CD4-positive, alpha-beta T cell treated with Interleukin-10 for 1 hour (primary cell): ENCODE data around the gene TCF7L2.

Experiments used
- DNase-seq: peaks from one replicate; pipeline ENCODE4 v3.0.0-alpha.2; 2020

The TCF7L2 gene

DNA sequence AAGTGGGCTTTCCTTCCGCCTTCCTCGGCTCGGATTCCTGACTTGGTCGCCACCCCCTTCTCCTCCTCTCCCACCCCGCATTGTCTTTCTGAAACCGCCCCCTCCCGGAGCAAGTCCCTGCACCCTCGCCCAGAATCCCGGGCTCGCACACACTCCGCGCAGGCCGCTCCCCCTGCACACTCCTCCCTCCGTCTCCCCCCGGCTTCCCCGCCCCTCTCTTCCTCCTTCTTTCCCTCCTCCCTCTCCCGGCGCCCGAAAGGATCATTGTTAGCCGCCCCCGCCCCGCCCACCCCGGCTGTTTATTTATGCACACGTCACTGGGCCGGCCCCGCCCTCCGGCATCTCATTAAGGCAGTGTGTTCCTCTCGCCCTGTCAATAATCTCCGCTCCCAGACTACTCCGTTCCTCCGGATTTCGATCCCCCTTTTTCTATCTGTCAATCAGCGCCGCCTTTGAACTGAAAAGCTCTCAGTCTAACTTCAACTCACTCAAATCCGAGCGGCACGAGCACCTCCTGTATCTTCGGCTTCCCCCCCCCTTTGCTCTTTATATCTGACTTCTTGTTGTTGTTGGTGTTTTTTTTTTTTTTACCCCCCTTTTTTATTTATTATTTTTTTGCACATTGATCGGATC, at the start of gene TCF7L2:
TCF7L2 (plus strand) TSS at position 373 of the 633 bp plus-strand sequence. CDS start 510 bp downstream, outside the sequence.
- DNase-seq, result peak; percentile 72

DNA sequence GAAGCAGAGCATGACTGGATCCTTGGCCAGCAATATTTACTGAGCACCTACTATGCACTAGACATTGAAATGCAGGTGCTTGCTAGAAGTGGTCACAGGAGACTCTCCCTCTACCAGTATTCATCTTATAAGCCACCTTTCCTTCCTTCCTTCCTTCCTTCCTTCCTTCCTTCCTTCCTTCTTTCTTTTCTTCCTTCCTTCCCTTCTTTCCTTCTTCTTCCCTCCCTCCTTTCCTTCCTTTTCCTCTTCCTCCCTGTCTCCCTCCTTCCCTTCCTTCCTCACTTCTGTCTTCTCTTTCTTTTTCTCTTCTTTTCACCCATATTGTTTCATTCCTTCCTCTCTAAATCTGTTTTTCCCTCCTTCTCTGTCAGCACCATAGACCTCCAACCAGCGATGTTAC, 47.3 kb upstream of the TCF7L2 start:
- no peak for DNase-seq

DNA sequence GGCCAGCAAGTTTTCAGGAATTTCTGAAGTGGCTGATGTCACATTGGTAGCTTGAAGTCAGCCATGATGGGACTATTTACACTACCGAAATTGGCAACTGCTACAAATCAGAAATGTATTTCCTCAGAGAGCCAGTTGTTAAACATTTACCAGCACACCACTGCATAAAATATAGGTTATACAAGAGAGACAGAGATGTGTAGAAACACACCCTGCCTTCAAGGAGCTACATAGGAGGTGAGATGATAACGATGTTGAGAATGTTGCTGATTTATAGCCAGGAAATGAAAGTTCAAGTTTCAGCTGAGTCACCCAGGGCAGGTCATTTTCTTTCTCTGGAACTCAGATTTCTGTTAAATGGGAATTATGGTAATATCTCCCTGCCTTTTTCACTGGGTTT, 46.0 kb upstream of the TCF7L2 start:
- no peak for DNase-seq

DNA sequence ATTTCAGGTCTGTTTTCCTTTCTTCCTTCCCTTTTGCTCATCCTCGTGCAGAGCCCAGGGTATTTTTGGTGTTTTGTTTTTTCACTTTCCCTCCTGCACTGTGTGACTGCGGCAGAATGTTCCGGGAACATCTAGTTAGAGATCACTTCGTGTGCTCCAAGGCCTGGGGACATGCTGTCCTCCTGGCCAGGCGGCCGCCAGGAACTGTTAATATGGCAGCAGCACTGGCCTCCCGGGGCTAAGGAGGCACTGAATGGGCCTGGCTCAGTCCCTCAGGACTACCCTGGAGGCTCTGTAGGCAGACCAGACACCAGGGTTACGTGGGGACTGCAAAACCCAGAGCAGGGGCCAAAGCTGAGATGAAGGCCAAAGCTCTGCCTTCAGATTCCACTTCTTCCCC, 43.1 kb upstream of the TCF7L2 start:
- no peak for DNase-seq

DNA sequence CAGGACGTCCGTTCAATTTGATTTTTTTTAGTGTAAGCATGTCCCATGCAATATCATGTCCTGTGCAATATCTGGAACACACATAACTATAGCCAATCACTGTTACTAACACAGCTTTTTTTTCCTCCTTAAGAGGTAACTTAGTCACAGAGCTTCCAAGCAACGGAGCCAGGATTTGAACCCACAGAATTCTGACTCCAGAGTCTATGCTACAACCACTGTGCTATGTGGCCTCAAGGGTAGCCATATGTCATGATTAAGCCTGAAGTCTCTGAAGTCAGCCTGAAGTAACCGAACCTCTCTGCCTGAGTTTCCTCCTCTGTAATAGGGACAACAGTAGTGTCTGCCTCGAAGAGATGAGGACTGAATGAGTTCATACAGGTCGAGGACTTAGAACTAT, 42.2 kb upstream of the TCF7L2 start:
- no peak for DNase-seq

DNA sequence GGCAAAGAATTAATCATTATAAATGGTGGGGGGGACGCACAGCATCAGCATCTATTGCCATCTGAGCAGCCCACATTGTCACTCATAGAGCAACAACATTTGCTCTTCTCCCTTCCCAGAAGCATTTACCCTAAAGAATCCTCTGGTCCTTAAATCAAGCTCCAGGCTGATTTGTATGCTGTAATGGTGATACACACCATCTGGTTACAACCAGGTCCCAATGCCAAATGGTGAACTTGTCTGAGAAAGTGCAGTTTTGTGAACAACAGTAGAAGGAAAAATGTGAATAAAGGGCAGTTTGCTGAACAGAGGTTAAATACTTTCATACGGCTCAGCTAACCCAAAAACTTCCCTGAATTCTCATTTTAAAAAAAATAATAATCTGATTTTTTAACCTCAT, 38.8 kb upstream of the TCF7L2 start:
- no peak for DNase-seq

DNA sequence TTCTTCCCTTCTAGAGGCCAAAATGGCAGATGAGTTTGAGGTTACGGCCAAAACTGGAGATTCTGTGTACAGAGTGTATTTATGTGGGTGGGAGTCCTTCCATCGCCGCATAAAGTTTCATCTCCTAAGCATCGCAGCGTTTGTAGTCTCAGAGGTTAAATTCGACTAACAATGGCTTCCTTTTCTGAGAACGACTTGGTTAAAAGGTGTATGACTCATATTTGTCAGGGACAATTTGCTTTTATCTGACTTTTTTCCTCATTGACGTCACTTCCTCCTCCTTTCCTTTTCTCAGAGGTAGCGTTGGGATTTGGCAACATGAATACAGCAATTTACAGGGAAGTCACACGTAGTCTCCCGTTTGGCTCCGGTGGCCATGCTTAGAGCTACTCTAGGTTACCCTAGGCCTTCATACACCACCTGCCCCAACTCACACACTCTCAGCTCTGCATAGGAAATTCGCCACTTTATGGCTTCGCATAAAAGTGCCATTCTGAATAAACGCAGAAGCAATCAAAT, 37.6 kb upstream of the TCF7L2 start:
- DNase-seq, result no peak

DNA sequence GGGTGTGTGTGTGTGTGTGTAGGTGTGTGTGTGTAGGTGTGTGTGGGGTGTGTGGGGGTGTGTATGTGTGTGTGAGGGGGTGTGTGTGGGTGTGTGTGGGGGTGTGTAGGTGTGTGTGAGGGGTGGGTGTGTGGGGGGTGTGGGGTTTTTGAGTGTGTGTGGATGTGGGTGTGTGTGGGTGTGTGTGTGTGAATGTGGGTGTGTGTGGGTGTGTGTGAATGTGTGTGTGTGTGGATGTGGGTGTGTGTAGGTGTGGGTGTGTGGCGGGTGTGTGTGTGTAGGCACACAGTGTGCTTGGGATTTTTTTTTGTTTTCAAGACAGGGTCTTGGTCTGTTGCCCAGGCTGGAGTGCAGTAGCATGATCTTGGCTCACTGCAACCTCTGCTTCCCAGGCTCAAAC, 36.8 kb upstream of the TCF7L2 start:
- no peak for DNase-seq

DNA sequence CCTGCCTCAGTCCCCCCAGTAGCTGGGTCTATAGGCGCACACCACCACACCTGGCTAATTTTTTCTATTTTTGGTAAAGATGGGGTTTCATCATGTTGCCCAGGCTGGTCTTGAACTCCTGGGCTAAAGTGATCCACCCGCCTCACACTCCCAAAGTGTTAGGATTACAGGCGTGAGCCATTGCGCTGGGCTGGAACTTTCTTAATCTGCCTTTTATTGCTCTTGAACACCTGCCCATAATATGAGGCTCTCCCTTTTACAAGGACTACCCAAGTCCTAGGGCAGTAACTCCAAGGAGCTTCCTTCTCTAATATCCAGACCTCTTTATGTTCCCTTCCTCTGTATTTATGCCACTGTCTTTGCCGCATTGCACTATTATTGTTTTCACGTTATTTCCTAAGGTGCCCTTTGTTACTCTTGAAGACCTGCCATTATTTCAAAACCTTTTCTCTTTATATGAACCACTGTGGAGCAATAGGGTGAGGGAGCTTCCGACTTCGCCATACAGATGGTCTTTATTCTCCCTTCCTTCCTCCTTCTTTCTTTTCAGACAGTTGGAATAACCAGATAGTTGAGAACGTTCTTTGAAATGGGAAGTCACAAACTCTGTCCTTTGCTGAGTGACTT, 36.3 kb upstream of the TCF7L2 start:
- DNase-seq, result no peak

DNA sequence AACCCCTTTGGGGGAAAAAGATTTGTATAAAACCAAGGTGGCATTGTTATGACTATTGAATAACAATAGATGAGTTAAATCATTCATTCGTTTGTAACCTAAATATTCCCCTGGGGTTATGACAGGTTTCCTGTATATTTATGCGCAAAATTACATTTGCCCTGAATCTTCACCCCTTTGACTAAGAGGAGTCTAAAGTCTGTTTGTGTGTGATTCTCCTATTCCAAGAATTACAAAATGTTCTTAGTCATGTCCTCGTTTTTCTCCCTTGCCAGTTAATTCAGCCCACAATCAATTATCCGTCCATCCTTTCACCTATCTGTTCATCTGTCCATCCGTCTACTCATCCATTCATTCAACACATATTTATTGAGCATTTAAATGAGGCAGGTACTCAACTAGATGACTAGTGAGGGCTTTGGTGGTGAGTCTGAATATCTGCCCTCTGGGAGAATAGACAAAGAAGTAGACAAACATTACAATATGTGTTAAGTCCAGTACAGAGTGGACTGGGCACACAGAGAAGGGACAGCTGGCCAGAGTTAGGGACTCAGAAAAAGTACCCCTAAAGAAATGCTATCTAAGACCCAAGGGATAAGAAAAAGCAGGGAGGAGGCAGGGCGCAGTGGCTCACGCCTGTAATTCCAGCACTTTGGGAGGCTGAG, 35.6 kb upstream of the TCF7L2 start:
- DNase-seq, result no peak

DNA sequence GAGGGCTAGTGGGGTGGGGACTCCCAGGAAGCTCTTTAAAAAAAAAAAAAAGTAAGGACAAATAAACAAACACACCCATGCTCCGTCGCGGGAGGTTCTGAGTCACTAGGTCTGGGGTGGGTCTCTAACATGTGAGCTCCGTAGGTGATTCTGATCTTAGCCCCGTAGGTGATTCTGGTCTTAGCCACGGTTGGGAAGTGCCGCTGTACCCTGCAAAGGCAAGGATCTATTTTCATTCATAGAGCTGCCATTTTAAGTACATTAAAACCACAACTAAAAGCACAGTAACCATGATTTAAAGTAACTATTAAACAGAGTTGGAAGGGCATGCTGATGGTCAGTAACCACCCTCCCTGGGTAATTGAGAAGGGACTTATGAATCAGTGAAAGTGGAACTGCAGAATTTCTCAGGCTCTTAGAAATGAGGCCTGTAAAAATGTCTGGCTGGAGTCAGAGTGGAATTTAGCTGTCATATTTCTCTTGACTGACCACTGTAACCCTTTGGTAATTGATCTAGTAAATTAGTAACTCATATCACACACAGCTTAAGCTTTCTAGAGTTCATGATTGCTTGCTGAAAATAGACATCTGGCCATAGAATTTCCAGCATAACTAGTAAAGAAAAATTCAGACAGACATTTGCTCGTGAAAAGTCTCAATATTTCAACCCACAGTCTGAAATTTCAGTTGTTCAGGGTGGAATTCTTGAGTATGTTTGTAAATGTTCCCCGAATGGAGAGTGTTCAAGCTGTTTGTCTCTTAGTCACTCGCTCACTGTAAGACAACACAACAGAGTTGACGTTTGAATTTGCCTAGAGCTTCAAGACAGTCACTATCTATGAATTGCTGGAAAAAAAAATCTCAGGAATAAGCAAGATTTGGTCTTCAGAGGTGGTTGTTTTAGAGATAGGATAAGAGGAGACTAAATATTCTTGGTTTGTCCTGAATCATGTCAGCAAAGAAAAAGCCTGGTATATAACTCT, 34.2 kb upstream of the TCF7L2 start:
- no peak for DNase-seq

DNA sequence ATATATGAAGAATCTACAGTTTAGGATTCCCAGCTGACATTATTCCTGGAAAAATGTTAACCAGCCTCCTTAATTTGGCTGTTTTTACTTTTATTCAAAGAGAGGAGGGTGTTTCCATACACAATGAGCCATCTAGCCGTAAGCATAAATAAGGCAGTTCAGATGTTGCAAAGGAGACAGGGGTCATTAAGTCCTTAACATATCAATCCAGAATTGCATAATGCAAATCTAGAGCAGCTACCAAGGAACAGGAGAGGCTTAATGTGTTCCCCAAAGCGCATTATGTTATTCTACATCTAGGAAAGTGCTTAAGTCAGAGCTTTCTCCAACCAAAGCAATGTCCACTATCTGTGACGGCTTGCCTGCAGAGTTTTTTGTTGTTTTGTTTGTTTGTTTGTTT, 32.4 kb upstream of the TCF7L2 start:
- no peak for DNase-seq

DNA sequence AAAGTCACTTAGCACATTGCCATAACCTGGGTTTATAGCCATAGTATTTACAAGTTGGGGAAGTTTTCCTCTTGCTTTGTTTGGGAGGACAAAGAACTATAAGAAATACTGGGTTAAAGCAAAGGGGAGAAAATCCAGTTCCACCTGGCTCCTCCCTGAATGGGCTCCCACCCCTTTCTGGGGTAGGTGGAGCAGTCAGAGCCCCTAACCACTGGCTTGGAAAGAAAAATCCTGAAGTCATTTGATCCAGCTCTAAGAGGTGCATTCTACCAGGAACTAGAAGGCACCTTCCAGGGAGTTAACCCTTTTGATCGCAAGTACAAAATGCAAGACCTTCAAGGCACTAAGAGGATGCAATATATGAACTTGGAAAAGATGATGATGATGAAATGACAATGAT, 31.3 kb upstream of the TCF7L2 start:
- no peak for DNase-seq

DNA sequence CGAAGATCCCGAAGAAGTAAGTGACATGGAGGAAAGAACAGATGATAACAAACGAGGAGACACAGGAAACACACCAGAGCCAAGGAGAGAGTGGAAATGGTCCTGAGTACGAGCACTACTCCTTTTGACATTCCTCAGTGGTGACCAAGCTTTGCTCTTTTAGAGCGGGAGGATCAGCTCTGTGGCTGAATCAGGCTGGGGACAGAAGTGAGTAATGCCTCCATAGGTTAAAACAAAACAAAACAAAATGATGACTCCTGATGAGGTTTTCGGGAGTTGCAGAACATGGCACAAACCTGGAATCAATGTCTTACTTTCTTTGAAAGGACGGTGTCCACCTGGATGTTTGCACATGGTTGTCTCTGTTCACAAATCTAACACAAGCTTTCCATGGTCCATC, 30.3 kb upstream of the TCF7L2 start:
- DNase-seq, result no peak

DNA sequence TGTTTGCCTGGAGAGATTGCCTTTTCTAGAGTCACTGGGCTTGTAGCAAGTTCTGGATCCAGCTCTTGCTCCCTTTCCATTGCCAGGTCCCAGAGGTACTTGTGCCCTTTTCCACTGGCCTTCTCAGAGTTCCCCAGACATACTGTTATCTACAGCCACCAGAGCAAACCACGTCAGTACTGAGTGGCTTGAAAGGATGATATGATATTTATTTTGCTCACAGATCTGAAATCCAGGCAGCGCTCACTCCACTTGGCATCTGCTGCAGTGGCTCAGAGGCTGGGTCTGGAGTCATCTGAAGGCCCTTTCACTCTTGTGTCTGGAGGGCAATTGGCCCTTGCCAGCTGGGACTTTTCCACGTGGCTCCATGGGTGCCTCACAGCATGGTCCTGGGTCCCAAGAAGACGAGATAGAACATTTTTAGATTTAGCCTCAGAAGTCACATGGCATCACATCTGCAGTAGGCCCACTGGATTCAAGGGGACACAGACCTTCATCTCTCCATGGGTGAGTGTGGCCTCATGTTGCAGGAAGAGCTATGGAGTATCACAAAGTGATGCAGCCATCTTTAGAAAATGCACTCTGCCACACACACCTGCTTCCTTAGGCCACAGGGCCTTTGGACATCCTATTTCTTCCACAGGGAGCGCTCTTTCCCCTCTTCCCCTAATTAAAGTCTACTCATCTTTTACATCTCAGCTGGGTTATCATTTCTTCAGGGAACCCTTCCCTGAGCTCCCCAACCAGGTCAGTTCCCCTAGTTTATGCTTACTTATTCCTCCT, 22.9 kb upstream of the TCF7L2 start:
- no peak for DNase-seq

DNA sequence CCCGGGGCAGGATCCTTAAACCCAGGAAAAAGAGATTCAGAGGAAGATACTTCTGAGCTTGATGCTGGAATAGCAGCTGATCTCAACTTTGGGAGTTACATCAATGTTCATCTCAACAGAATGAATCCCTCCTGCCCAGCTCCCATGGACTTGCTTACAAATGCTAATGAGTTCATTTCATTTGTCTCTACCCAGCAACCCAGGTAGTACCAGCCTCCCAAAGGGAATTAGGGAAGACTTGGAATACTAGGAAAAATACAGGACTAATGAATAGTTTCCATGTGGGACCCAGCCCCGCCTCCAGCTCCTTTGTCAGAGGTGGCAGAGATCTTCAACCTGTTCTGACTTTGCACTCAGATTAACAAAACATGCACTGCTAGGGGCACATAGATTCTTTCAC, 22.1 kb upstream of the TCF7L2 start:
- DNase-seq, result no peak

DNA sequence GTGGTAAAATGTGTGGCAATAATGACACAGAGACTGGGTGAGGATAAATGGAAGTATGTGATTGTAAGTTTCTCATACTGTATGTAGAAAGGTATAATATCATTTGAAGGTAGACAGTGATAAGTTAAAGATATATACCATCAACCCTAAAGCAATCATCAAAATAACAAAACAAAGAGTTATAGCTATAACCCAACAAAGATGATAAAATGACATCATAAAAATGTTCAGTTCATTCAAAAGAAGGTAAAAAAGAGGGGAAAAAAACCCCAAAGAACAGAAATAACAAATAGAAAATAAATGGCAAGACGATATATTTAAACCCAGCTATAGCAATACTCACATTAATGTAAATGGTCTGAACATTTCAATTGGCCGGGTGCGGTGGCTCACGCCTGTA, 17.4 kb upstream of the TCF7L2 start:
- no peak for DNase-seq

DNA sequence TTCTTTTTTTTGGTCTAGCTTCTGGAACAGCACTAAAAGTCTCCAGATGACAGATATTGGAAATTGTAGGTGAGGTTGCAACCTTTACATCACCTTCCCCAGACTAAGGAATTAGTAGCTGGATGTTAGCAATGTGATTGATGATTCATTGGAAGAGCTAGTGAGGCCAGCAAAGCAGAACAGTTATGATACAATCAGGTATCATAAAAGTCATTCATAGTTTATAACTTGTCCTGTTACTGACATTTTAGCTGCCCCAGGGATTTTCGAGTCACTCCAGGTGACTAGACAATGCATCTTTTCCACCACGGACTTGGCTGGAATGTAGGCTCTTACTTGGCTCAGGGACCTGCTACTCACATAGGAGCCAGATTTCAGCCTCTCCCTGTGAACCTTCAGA, 15.9 kb upstream of the TCF7L2 start:
- DNase-seq, result no peak

DNA sequence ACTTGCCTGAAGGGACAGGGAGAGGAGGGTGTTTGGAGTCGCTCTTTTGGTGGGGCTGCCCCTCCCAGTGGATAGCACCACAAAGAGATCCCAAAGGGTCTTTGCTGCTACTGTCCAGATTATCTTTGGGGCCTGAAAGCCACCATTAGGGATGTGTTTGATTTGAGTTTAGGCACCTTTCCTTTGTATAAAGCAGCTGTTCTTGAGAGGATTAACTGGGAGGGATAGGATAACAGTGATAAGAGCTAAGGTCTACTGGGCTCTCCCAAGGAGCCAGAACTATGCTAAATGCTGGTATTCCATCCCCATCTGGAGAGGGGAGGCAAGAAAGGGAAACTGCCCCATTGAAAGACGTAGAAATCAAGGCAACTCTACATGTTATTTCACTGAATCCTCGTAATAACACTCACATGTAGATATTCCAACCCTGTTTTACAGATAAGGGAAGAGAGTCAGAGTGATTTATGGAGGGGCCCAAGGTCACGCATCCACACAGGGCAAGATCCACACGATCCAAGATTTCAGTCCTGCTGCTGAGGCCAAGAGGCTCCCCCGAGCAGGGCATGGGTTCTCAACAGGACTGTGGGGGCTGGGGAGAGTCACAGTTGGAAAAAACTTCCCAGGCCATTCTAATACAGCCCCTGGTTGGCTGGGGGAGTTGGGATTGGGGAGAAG, 11.1 kb upstream of the TCF7L2 start:
- DNase-seq, result no peak

DNA sequence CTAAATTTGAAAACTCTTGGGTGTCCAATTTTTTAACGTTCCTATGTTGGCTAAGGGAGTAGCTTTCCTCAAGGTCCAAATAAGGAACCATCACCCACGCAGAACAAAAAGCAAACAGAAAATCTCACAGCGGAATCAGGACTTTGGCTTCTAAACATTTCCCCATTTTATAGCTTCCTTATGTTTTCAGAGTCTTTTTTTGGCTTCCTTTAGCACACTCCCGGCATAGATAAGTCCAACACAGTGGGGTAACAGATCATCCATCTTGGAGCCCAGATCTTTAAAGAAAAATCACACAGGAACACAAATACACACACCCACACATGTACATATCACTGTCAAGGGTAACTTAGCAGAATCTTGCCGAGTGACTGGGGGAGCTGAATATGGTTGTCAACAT, 4.2 kb upstream of the TCF7L2 start:
- no peak for DNase-seq

DNA sequence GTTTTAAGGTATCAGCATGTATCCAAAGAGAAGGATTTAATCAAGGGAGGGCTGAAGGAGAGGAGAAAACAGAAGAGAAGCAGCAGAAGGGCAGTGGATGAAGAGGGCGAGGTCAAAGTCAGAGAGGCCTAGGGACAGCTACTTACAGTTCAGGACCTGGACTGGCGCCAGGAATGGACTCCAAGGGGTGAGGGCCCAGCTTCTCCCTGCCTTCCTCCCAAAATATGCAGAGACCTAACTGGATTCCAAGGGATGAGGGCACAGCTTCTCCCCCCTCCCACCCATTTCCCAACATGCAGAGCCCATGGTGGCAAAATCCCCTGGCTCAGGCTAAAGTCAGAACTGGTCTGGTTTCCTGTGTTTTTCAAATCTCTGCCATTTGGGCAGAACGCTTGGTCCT, 3.4 kb upstream of the TCF7L2 start:
- no peak for DNase-seq

DNA sequence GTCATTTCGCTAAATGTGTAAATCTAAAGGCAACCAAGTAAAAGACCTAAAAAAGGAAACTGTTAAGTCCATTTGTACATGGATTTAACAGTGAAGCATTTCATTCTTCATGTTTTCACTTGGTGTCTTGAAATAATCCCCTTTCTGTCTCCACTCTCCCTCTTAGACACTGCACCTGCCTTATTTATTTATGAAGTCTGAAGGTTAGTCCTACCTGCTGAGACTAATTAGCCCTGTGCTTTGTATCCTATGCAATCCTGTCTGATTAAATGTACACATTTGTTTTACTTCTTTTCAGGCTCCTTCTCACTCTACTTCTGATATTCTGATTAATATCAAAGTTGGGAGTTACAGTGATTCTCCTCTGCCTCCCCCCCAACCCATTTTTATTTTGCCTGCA, 1.9 kb upstream of the TCF7L2 start:
- no peak for DNase-seq
